Measurements from ENCODE around the gene C1orf87.

Gene C1orf87

GRCh38 chr1:59997479-59998115 lies 76.0 kb downstream of the C1orf87 start:
- no peak overlapping the region for H3K4me3 ChIP-seq (ENCODE audit: low read depth, low read length)
- no peak overlapping the region for H3K9ac ChIP-seq (ENCODE audit: low read depth, low read length)
- H3K4me1 ChIP-seq (ENCODE audit: control insufficient read depth, insufficient read depth, low read length), result peaks cover 15% of the 10 kb centered on the region
- no peaks in the 10 kb centered on the region for H3K36me3 ChIP-seq (ENCODE audit: control insufficient read depth, insufficient read depth, low read length)
- H3K9me3 ChIP-seq (ENCODE audit: control insufficient read depth, insufficient read depth, low read length), result no peaks in the 10 kb centered on the region
- H3K27ac ChIP-seq (ENCODE audit: low read depth, low read length), result peak overlapping the region; percentile 63
- H3K27me3 ChIP-seq (ENCODE audit: control insufficient read depth, insufficient read depth, low read length), result no peaks in the 10 kb centered on the region

GRCh38 chr1:59994302-59995198 lies 79.0 kb downstream of the C1orf87 start:
- H3K9ac ChIP-seq (ENCODE audit: low read depth, low read length), result no peak overlapping the region
- no peaks in the 10 kb centered on the region for H3K27me3 ChIP-seq (ENCODE audit: control insufficient read depth, insufficient read depth, low read length)
- no peaks in the 10 kb centered on the region for H3K9me3 ChIP-seq (ENCODE audit: control insufficient read depth, insufficient read depth, low read length)
- H3K4me1 ChIP-seq (ENCODE audit: control insufficient read depth, insufficient read depth, low read length), result peaks cover 15% of the 10 kb centered on the region
- no peak overlapping the region for H3K4me3 ChIP-seq (ENCODE audit: low read depth, low read length)
- H3K27ac ChIP-seq (ENCODE audit: low read depth, low read length), result no peak overlapping the region
- no peaks in the 10 kb centered on the region for H3K36me3 ChIP-seq (ENCODE audit: control insufficient read depth, insufficient read depth, low read length)

GRCh38 chr1:59992040-59992820 lies 81.3 kb downstream of the C1orf87 start:
- H3K36me3 ChIP-seq (ENCODE audit: control insufficient read depth, insufficient read depth, low read length), result no peaks in the 10 kb centered on the region

DNA sequence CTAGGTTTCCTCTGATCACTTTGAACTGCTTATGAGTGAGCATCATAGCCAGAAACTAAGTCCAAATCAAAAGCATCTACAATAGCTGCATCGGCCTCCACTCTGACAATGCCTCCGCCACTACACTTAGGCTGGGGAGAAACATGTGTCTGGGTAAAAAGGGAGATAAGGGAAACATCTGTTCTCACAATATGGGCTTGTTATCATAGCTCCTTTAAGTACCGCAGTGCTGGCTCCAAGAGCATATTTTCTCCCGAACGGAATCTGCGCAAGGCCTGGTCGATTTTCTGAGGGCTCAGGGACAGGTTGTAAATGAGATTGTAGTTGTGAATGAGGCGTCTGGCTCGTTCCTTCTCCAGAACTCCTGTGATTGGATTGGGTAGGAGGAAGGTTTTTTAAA lies 83.1 kb downstream of the C1orf87 start:
- H3K27ac ChIP-seq (ENCODE audit: low read depth, low read length), result no peak overlapping the region
- H3K4me3 ChIP-seq (ENCODE audit: low read depth, low read length), result no peak overlapping the region
- no peaks in the 10 kb centered on the region for H3K9me3 ChIP-seq (ENCODE audit: control insufficient read depth, insufficient read depth, low read length)
- no peaks in the 10 kb centered on the region for H3K36me3 ChIP-seq (ENCODE audit: control insufficient read depth, insufficient read depth, low read length)
- no peaks in the 10 kb centered on the region for H3K27me3 ChIP-seq (ENCODE audit: control insufficient read depth, insufficient read depth, low read length)
- H3K4me1 ChIP-seq (ENCODE audit: control insufficient read depth, insufficient read depth, low read length), result no peaks in the 10 kb centered on the region
- no peak overlapping the region for H3K9ac ChIP-seq (ENCODE audit: low read depth, low read length)

More at GRCh38 chr1:59992040-59992820, 81.3 kb downstream of the C1orf87 start:
- Histone ChIP-seq H3K27me3 (ENCODE audit: control insufficient read depth, insufficient read depth, low read length) (no peaks in the 10 kb centered on the region), H3K4me1 (ENCODE audit: control insufficient read depth, insufficient read depth, low read length) (no peaks in the 10 kb centered on the region), H3K9me3 (ENCODE audit: control insufficient read depth, insufficient read depth, low read length) (no peaks in the 10 kb centered on the region), H3K4me3 (ENCODE audit: low read depth, low read length) (no peak overlapping the region), H3K9ac (ENCODE audit: low read depth, low read length) (no peak overlapping the region), H3K27ac (ENCODE audit: low read depth, low read length) (no peak overlapping the region)

DNA sequence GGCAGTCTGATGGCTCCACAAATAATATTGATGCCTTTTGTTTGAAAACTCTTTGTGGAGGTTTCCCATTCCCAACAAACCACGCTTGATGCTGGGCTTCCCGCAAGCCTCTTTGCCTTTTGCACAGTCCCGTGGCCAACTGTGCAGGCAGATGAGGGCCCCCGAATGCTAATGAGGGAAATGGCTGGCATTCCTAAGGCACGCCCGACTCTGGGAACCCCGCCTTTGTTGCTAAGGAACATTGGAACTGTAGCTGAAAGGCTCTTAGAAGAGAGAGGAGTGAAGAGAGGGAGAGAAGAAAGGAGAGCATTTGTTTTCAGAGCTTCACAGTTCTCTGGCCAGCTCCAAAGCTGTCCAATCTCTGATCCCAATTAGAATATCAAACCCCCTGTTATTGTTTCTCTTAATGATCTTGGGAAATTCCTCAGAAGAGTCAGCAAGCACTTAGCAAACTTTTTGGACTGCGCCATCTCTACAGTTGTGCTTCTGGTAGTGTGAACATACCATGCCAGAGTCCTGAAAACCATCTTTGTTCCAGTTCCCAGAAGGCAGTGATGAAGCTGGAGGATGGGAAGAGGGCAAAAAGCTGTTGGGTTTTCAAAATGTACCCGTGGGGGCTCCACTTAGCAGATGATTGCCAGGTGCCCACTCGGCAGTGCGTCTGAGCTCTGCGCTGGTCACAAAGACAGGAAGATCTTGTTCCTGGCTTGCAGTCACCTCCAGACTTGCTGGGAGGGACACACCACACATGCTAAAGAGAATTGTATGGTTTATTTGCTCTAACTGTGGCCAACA lies 86.9 kb downstream of the C1orf87 start:
- Histone ChIP-seq H3K9me3 (ENCODE audit: control insufficient read depth, insufficient read depth, low read length) (no peaks in the 10 kb centered on the region), H3K36me3 (ENCODE audit: control insufficient read depth, insufficient read depth, low read length) (no peaks in the 10 kb centered on the region), H3K4me1 (ENCODE audit: control insufficient read depth, insufficient read depth, low read length) (no peaks in the 10 kb centered on the region), H3K9ac (ENCODE audit: low read depth, low read length) (no peak overlapping the region), H3K27ac (ENCODE audit: low read depth, low read length) (no peak overlapping the region), H3K27me3 (ENCODE audit: control insufficient read depth, insufficient read depth, low read length) (no peaks in the 10 kb centered on the region), H3K4me3 (ENCODE audit: low read depth, low read length) (no peak overlapping the region)

DNA sequence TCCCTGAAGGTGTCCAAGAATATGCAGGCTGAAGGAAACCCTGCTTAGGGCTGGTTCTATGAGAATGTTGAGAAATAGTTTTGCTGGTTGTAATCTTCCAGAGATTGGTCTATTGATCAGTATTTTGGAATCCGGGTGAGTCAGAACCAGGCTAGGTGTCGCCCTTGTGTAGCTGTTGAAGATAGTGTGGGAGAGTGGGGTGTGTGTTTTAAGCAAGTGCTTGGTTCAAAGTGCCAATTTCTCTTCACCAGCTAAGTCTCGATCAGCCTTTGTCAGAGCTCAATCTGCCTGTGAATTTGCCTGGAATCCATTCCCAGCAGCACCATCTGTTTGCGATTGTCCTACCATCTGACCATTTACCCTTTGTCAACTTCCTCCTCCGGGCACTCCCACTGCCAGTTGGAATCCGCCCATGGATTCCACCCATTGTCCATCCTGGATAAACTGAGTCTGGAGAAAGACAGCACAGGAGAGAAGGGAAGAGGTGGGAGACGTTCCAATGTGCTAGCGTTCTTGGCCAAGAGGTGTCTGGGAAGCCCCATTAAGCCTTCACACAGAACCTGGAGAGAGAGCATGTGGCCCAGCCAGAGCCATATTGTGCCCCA lies 87.6 kb downstream of the C1orf87 start:
- no peaks in the 10 kb centered on the region for H3K36me3 ChIP-seq (ENCODE audit: control insufficient read depth, insufficient read depth, low read length)
- no peak overlapping the region for H3K4me3 ChIP-seq (ENCODE audit: low read depth, low read length)
- H3K4me1 ChIP-seq (ENCODE audit: control insufficient read depth, insufficient read depth, low read length), result no peaks in the 10 kb centered on the region

GRCh38 chr1:59979666-59980065 lies 93.9 kb downstream of the C1orf87 start:
- 0 out of 2 replicates have a peak, but pooled peaks cover 12% of the 10 kb centered on the region for H3K27me3 ChIP-seq (ENCODE audit: control insufficient read depth, insufficient read depth, low read length)
- no peak overlapping the region for H3K4me3 ChIP-seq (ENCODE audit: low read depth, low read length)
- H3K36me3 ChIP-seq (ENCODE audit: control insufficient read depth, insufficient read depth, low read length), result no peaks in the 10 kb centered on the region
- H3K27ac ChIP-seq (ENCODE audit: low read depth, low read length), result no peak overlapping the region
- H3K9ac ChIP-seq (ENCODE audit: low read depth, low read length), result no peak overlapping the region
- H3K9me3 ChIP-seq (ENCODE audit: control insufficient read depth, insufficient read depth, low read length), result no peaks in the 10 kb centered on the region
- no peaks in the 10 kb centered on the region for H3K4me1 ChIP-seq (ENCODE audit: control insufficient read depth, insufficient read depth, low read length)

More for the DNA sequence above, 87.6 kb downstream of the C1orf87 start:
- H3K27ac ChIP-seq (ENCODE audit: low read depth, low read length), result no peak overlapping the region
- no peaks in the 10 kb centered on the region for H3K27me3 ChIP-seq (ENCODE audit: control insufficient read depth, insufficient read depth, low read length)
- no peaks in the 10 kb centered on the region for H3K9me3 ChIP-seq (ENCODE audit: control insufficient read depth, insufficient read depth, low read length)
- H3K9ac ChIP-seq (ENCODE audit: low read depth, low read length), result no peak overlapping the region

GRCh38 chr1:59978511-59978910 lies 95.1 kb downstream of the C1orf87 start:
- no peaks in the 10 kb centered on the region for H3K9me3 ChIP-seq (ENCODE audit: control insufficient read depth, insufficient read depth, low read length)

DNA sequence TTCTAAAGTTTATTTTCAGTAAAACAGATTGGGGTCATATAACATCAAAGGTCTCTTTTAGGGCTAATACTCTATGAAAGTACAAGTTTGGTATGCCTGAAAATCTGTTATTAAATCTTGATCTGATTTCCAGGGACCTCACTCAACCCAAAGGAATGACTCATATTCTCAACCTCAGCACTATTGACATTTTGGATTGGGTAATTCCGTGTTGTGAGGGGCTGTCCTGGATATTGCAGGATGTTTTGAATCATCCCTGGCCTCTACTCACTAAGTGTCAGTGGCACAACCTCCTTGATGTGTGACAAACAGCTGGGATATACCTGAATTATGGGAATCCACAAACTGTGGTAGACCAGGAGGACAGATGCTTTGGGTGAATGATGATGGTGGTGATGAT lies 95.5 kb downstream of the C1orf87 start:
- H3K27me3 ChIP-seq (ENCODE audit: control insufficient read depth, insufficient read depth, low read length), result 0 out of 2 replicates have a peak, but pooled peaks cover 12% of the 10 kb centered on the region
- H3K9ac ChIP-seq (ENCODE audit: low read depth, low read length), result no peak overlapping the region
- H3K27ac ChIP-seq (ENCODE audit: low read depth, low read length), result no peak overlapping the region
- H3K36me3 ChIP-seq (ENCODE audit: control insufficient read depth, insufficient read depth, low read length), result no peaks in the 10 kb centered on the region
- no peak overlapping the region for H3K4me3 ChIP-seq (ENCODE audit: low read depth, low read length)
- no peaks in the 10 kb centered on the region for H3K4me1 ChIP-seq (ENCODE audit: control insufficient read depth, insufficient read depth, low read length)
- no peaks in the 10 kb centered on the region for H3K9me3 ChIP-seq (ENCODE audit: control insufficient read depth, insufficient read depth, low read length)

More at GRCh38 chr1:59978511-59978910, 95.1 kb downstream of the C1orf87 start:
- Histone ChIP-seq H3K9ac (ENCODE audit: low read depth, low read length) (no peak overlapping the region), H3K4me3 (ENCODE audit: low read depth, low read length) (no peak overlapping the region), H3K4me1 (ENCODE audit: control insufficient read depth, insufficient read depth, low read length) (no peaks in the 10 kb centered on the region), H3K36me3 (ENCODE audit: control insufficient read depth, insufficient read depth, low read length) (no peaks in the 10 kb centered on the region), H3K27ac (ENCODE audit: low read depth, low read length) (no peak overlapping the region), H3K27me3 (ENCODE audit: control insufficient read depth, insufficient read depth, low read length) (0 out of 2 replicates have a peak, but pooled peaks cover 12% of the 10 kb centered on the region)

GRCh38 chr1:59977075-59977410 lies 96.5 kb downstream of the C1orf87 start:
- Histone ChIP-seq H3K9me3 (ENCODE audit: control insufficient read depth, insufficient read depth, low read length) (no peaks in the 10 kb centered on the region), H3K4me3 (ENCODE audit: low read depth, low read length) (no peak overlapping the region), H3K36me3 (ENCODE audit: control insufficient read depth, insufficient read depth, low read length) (no peaks in the 10 kb centered on the region)

More at GRCh38 chr1:59977075-59977410, 96.5 kb downstream of the C1orf87 start:
- H3K27me3 ChIP-seq (ENCODE audit: control insufficient read depth, insufficient read depth, low read length), result 0 out of 2 replicates have a peak, but pooled peaks cover 12% of the 10 kb centered on the region
- H3K9ac ChIP-seq (ENCODE audit: low read depth, low read length), result no peak overlapping the region
- H3K27ac ChIP-seq (ENCODE audit: low read depth, low read length), result no peak overlapping the region
- no peaks in the 10 kb centered on the region for H3K4me1 ChIP-seq (ENCODE audit: control insufficient read depth, insufficient read depth, low read length)
